Peyer's patch (tissue), 4 donors: ENCODE results near the gene PCIF1.

Experiments
- CTCF ChIP-seq, 6 experiments: fragments of 450-650 bp in 4 of 6; fragments of 200-600 bp in 2 of 6; sonication (generic) in 1 of 6; IDR thresholded peaks; one replicate each; pipeline ENCODE4 v1.5.1; 2017 to 2019; ENCODE audit warnings: antibody characterized with exemption in 6 of 6, mild to moderate bottlenecking in 3 of 6, moderate library complexity in 1 of 6
- POLR2A ChIP-seq, 2 donors: fragments of 450-650 bp; IDR thresholded peaks; one replicate each; pipeline ENCODE4 v1.5.1; 2017; ENCODE audit warnings: antibody characterized with exemption in 2 of 2, mild to moderate bottlenecking in 2 of 2, moderate library complexity in 2 of 2

DNA sequence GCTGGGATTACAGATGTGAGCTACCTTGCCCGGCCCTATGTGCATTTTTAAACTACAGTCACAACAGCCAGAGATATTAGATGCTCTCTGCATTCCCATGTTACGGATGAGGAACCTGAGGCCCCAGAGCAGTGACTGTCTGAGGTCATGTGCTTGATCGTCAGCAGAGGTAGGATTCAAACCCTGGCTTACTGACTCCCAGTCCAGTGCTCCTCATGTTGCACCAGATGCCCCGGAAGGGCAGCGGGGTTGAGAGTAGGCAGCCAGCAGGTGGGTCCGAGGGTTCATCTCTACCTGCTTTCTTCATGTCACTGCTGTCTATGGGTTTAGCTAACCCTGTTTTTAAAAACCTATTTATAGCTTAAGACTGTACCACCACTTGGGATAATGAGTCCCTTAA is 46.8 kb downstream of the PCIF1 start:
- TF ChIP-seq CTCF (IDR thresholded peaks at IDR 0.05), result no peak
- no peak for TF ChIP-seq POLR2A (IDR thresholded peaks at IDR 0.05)
